ENCODE data around the gene POU4F1.

The POU4F1 gene

GRCh38 chr13:78589206-78589605 is 14.1 kb downstream of the POU4F1 start:
- no peak for DNase-seq

DNA sequence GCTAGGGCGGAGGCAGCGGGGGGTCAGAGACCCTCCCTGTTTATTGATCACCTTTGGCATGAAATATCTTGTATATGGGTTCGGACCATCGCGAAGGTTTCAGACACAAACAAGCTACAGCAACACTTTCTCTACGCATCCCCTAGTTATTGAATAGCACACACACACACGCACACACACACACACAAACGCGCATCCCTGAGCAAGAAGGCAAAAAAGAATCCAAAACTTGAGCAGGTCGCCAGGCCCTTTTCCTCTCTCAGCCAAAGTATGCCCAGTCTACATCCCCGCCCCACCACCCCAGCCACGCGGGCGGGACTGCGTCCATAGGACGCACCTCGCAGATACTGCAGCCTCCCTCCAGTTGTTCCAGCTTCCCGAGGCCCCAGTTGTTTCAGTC is 16.0 kb downstream of the POU4F1 start:
- no peak for DNase-seq

DNA sequence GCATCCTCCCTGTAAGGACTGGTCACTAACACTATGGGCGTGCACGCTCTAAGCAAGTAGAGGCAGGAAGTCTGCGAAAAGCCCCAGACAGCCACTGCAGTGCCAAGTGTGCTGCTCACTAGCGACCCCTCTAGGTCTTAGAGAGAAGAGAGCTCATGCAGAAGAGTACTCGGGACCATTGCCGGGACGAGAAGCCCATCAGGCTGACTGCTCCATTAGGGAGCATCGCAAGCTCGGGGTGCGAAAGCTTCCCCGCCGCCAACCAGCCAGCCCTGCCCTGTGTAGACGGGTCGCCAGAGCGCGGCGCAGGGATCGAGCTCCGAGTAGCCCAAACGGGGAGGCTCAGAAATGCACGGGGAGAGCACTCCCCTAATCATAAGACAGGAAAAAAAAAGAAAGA is 16.6 kb downstream of the POU4F1 start:
- no peak for DNase-seq

DNA sequence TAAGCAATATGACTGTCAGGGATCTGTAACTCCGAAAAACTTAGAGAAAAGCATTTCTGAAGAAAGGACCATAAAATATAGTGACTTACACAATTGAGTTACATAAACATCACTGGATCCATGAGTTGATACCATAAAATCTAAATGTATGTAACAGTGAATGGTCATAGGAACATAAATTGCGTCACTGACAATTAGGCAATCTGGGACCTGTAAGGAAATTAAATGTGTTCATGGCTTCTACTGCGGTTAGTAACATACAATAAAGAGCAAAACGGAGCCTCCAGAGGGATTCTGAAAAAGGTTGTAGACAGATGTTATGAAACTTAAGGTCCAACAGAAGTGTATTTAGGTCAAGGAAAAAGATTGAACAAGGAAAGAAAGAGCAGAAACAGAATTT is 27.1 kb downstream of the POU4F1 start:
- DNase-seq = no peak

GRCh38 chr13:78572459-78572858 is 30.9 kb downstream of the POU4F1 start:
- DNase-seq = no peak

- no peak for DNase-seq
These were observed 34.3 kb downstream of the POU4F1 start for GRCh38 chr13:78569029-78569428.

DNA sequence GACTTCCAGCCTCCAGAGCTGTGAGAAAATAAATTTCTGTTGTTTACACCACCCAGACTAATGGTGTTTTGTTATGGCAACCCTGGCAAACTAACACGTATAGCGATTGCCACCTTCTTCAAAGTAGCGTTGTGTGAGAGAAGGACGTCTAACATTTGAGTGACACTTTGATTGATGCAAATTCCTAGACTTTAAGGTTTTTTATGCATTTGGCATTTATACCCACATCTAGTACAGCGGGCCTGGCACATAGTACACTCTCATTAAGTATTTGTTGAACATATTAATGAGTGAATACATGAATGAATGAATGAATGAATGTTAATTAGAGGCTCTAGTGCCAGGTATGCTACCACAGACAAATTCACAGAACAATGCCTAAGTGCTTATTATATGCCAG is 36.7 kb downstream of the POU4F1 start:
- no peak for DNase-seq

GRCh38 chr13:78562237-78562889 is 41.0 kb downstream of the POU4F1 start:
- no peak for DNase-seq
